IPS-18a (cell line): ENCODE measurements around the gene STIL.
"Not testable (repeated sequence)": the region's sequence is repeated elsewhere in the genome, so short reads cannot be mapped to it uniquely, and the experiment has no call there.

ENCODE experiments used
- H3K27ac ChIP-seq: one replicate; pipeline ENCODE4 v1.5.1; 2013; ENCODE audit warnings: low read length
- H3K27me3 ChIP-seq: one replicate; pipeline ENCODE4 v1.6.1; 2013; ENCODE audit warnings: mild to moderate bottlenecking, low read length; ENCODE audit not compliant: control insufficient read depth, insufficient read depth
- H3K36me3 ChIP-seq: one replicate; pipeline ENCODE4 v1.6.1; 2013; ENCODE audit warnings: low read depth, low read length; ENCODE audit not compliant: control insufficient read depth
- H3K4me1 ChIP-seq: one replicate; pipeline ENCODE4 v1.6.1; 2013; ENCODE audit warnings: low read depth, low read length; ENCODE audit not compliant: control insufficient read depth
- H3K4me3 ChIP-seq: one replicate; pipeline ENCODE4 v1.5.1; 2013; ENCODE audit warnings: low read length
- H3K9ac ChIP-seq: one replicate; pipeline ENCODE4 v1.6.1; 2013; ENCODE audit warnings: mild to moderate bottlenecking, low read length, moderate library complexity
- H3K9me3 ChIP-seq: one replicate; pipeline ENCODE4 v1.6.1; 2013; ENCODE audit warnings: low read depth, low read length; ENCODE audit not compliant: control insufficient read depth

The STIL gene

GRCh38 chr1:47333922-47334764 lies 20.2 kb upstream of the STIL start:
- Histone ChIP-seq H3K9ac (peak overlapping the region; percentile 87), H3K36me3 (no peaks in the 10 kb centered on the region), H3K4me3 (peak overlapping the region; percentile 98), H3K9me3 (no peaks in the 10 kb centered on the region), H3K27me3 (no peaks in the 10 kb centered on the region), H3K4me1 (peaks cover 8% of the 10 kb centered on the region), H3K27ac (peak overlapping the region; percentile 78)

- H3K4me1 ChIP-seq, result peaks cover 8% of the 10 kb centered on the region
- H3K9me3 ChIP-seq, result no peaks in the 10 kb centered on the region
- peak within 1 kb of the TSS; percentile 98 for H3K4me3 ChIP-seq
- peak within 1 kb of the TSS; percentile 78 for H3K27ac ChIP-seq
- H3K27me3 ChIP-seq, result no peaks in the 10 kb centered on the region
- H3K9ac ChIP-seq, result peak within 1 kb of the TSS; percentile 87
- no peaks in the 10 kb centered on the region for H3K36me3 ChIP-seq
Measured at GRCh38 chr1:47333578-47333921, 19.6 kb upstream of the STIL start, which contains the start of gene CMPK1. Gene CMPK1 (plus strand): TSS chr1:47333790. CDS start chr1:47333946, 156 bp downstream.

- H3K27ac ChIP-seq, result peak overlapping the region; percentile 76
- H3K27me3 ChIP-seq, result no peaks in the 10 kb centered on the region
- peak overlapping the region; percentile 87 for H3K9ac ChIP-seq
- H3K4me1 ChIP-seq, result peaks cover 8% of the 10 kb centered on the region
- H3K9me3 ChIP-seq, result no peaks in the 10 kb centered on the region
- H3K4me3 ChIP-seq, result peak overlapping the region; percentile 98
- no peaks in the 10 kb centered on the region for H3K36me3 ChIP-seq
Measured at GRCh38 chr1:47332779-47333577, 19.0 kb upstream of the STIL start.

GRCh38 chr1:47331875-47332274 lies 17.9 kb upstream of the STIL start:
- no peak overlapping the region for H3K27ac ChIP-seq
- no peaks in the 10 kb centered on the region for H3K27me3 ChIP-seq
- H3K9me3 ChIP-seq, result no peaks in the 10 kb centered on the region
- no peak overlapping the region for H3K9ac ChIP-seq
- no peak overlapping the region for H3K4me3 ChIP-seq
- H3K36me3 ChIP-seq, result no peaks in the 10 kb centered on the region
- peaks cover 8% of the 10 kb centered on the region for H3K4me1 ChIP-seq

GRCh38 chr1:47330212-47330611 lies 16.3 kb upstream of the STIL start:
- no peak overlapping the region for H3K9ac ChIP-seq
- H3K4me3 ChIP-seq, result no peak overlapping the region

GRCh38 chr1:47328992-47329391 lies 15.0 kb upstream of the STIL start:
- no peaks in the 10 kb centered on the region for H3K27me3 ChIP-seq
- H3K4me1 ChIP-seq, result peaks cover 3% of the 10 kb centered on the region
- H3K36me3 ChIP-seq, result no peaks in the 10 kb centered on the region
- H3K27ac ChIP-seq, result no peak overlapping the region
- H3K9ac ChIP-seq, result no peak overlapping the region
- H3K4me3 ChIP-seq, result no peak overlapping the region
- no peaks in the 10 kb centered on the region for H3K9me3 ChIP-seq

More at GRCh38 chr1:47330212-47330611, 16.3 kb upstream of the STIL start:
- Histone ChIP-seq H3K27me3 (no peaks in the 10 kb centered on the region), H3K9me3 (no peaks in the 10 kb centered on the region), H3K4me1 (peaks cover 8% of the 10 kb centered on the region), H3K36me3 (no peaks in the 10 kb centered on the region), H3K27ac (no peak overlapping the region)

- no peaks in the 10 kb centered on the region for H3K4me1 ChIP-seq
- H3K36me3 ChIP-seq, result no peaks in the 10 kb centered on the region
- H3K27me3 ChIP-seq, result no peaks in the 10 kb centered on the region
- H3K9ac ChIP-seq, result no peak overlapping the region
- H3K27ac ChIP-seq, result no peak overlapping the region
- H3K4me3 ChIP-seq, result no peak overlapping the region
- no peaks in the 10 kb centered on the region for H3K9me3 ChIP-seq
Measured at GRCh38 chr1:47326271-47326670, 12.3 kb upstream of the STIL start.

- no peaks in the 10 kb centered on the region for H3K36me3 ChIP-seq
- H3K4me1 ChIP-seq, result no peaks in the 10 kb centered on the region
- H3K4me3 ChIP-seq, result no peak overlapping the region
- no peaks in the 10 kb centered on the region for H3K27me3 ChIP-seq
- H3K9ac ChIP-seq, result no peak overlapping the region
- H3K9me3 ChIP-seq, result no peaks in the 10 kb centered on the region
- no peak overlapping the region for H3K27ac ChIP-seq
Measured at GRCh38 chr1:47325528-47325927, 11.6 kb upstream of the STIL start.

GRCh38 chr1:47324682-47325081 lies 10.7 kb upstream of the STIL start:
- Histone ChIP-seq H3K27ac (no peak overlapping the region), H3K36me3 (no peaks in the 10 kb centered on the region), H3K4me3 (no peak overlapping the region), H3K27me3 (no peaks in the 10 kb centered on the region), H3K4me1 (no peaks in the 10 kb centered on the region), H3K9ac (no peak overlapping the region), H3K9me3 (no peaks in the 10 kb centered on the region)

- no peaks in the 10 kb centered on the region for H3K9me3 ChIP-seq
- H3K36me3 ChIP-seq, result no peaks in the 10 kb centered on the region
- no peaks in the 10 kb centered on the region for H3K27me3 ChIP-seq
- H3K4me3 ChIP-seq, result no peak overlapping the region
- H3K4me1 ChIP-seq, result no peaks in the 10 kb centered on the region
- H3K27ac ChIP-seq, result no peak overlapping the region
- H3K9ac ChIP-seq, result no peak overlapping the region
Measured at GRCh38 chr1:47323599-47324031, 9.7 kb upstream of the STIL start.

- H3K4me1 ChIP-seq, H3K36me3 ChIP-seq, H3K4me3 ChIP-seq, H3K27me3 ChIP-seq, H3K27ac ChIP-seq, H3K9ac ChIP-seq, H3K9me3 ChIP-seq: not testable (repeated sequence)
Measured at GRCh38 chr1:47319968-47320367, 6.0 kb upstream of the STIL start.
